ENCODE measurements around the gene IP6K3. TPM values are rescaled to one million over a fixed set of nuclear protein-coding genes. Genes with fewer than 3 reads are reported as not detected.

IP6K3 gene
- polyA plus RNA-seq, 1 donor (not counting 4 experiments of a cell fraction or from before 2014, with no cell fraction given) = not detected

DNA sequence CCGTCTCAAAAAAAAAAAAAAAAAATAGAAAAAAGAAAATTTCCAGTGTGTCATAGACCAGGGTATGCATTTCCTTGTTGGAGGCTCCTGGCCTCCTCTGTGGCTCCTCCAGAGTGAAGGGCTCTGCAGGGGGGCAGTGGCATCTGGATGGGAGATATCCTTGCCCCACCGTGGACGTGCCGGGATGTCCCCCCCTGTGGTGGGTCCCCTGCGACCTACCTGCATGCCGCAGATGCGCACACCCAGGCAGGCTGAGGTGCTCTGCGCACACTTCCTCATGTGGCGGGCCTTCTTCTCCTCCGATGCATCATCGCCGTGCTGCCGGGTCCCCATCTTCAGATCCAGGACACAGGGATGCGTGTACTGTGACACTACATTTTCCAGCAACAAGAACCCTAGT lies 21.5 kb downstream of the IP6K3 start:
- no peak overlapping the region for H3K9ac ChIP-seq (ENCODE audit: control insufficient read depth, extremely low read depth, insufficient read depth, low read length)
- no peak for FAIRE-seq
- dilution Hi-C loops (cut with MboI; ENCODE audit: extremely low pct_ligation_motif_present, low sequenced_read_pairs) = no loop called here
- H3K27ac ChIP-seq (ENCODE audit: control insufficient read depth, insufficient read depth, low read length) = no peak overlapping the region
- no peak overlapping the region for H3K4me3 ChIP-seq (ENCODE audit: control insufficient read depth in 2 of 3, extremely low read depth in 1 of 3, insufficient read depth in 2 of 3, low read depth in 1 of 3, low read length in 3 of 3)
- H3K4me1 ChIP-seq (ENCODE audit: control insufficient read depth, extremely low read depth, insufficient read depth, low read length) = no peaks in the 10 kb centered on the region
- no peaks in the 10 kb centered on the region for H3K9me1 ChIP-seq (ENCODE audit: control insufficient read depth, extremely low read depth, insufficient read depth, low read length)
- DNase-seq (ENCODE audit: low read depth, low spot score) = no peak
- no peaks in the 10 kb centered on the region for H4K20me1 ChIP-seq (ENCODE audit: control insufficient read depth, extremely low read depth, insufficient read depth, low read length)
- H3K27me3 ChIP-seq (ENCODE audit: control insufficient read depth, extremely low read depth, insufficient read depth, low read length) = peaks cover 30% of the 10 kb centered on the region
- TF ChIP-seq EZH2 (IDR thresholded peaks at IDR 0.05; ENCODE audit: low read length) = no peak
- TF ChIP-seq, protein P1, sequence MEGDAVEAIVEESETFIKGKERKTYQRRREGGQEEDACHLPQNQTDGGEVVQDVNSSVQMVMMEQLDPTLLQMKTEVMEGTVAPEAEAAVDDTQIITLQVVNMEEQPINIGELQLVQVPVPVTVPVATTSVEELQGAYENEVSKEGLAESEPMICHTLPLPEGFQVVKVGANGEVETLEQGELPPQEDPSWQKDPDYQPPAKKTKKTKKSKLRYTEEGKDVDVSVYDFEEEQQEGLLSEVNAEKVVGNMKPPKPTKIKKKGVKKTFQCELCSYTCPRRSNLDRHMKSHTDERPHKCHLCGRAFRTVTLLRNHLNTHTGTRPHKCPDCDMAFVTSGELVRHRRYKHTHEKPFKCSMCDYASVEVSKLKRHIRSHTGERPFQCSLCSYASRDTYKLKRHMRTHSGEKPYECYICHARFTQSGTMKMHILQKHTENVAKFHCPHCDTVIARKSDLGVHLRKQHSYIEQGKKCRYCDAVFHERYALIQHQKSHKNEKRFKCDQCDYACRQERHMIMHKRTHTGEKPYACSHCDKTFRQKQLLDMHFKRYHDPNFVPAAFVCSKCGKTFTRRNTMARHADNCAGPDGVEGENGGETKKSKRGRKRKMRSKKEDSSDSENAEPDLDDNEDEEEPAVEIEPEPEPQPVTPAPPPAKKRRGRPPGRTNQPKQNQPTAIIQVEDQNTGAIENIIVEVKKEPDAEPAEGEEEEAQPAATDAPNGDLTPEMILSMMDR (optimal IDR thresholded peaks at IDR 0.05 in 1 of 3, IDR thresholded peaks at IDR 0.05 in 1 of 3, conservative IDR thresholded peaks at IDR 0.05 in 1 of 3; ENCODE audit: extremely low read depth in 1 of 3, insufficient read depth in 2 of 3, low read length in 3 of 3) = no peak
- H3K4me2 ChIP-seq (ENCODE audit: control insufficient read depth, extremely low read depth, insufficient read depth, low read depth, low read length) = no peak overlapping the region
- no peaks in the 10 kb centered on the region for H3K9me3 ChIP-seq (ENCODE audit: control insufficient read depth, low read depth, low read length)
- H3K79me2 ChIP-seq (ENCODE audit: control insufficient read depth, insufficient read depth, low read length) = no peaks in the 10 kb centered on the region
- no peak overlapping the region for H2AFZ ChIP-seq (ENCODE audit: control insufficient read depth, low read length)
- H3K36me3 ChIP-seq (ENCODE audit: control insufficient read depth in 2 of 2, extremely low read depth in 1 of 2, insufficient read depth in 2 of 2, low read length in 2 of 2) = no peaks in the 10 kb centered on the region

DNA sequence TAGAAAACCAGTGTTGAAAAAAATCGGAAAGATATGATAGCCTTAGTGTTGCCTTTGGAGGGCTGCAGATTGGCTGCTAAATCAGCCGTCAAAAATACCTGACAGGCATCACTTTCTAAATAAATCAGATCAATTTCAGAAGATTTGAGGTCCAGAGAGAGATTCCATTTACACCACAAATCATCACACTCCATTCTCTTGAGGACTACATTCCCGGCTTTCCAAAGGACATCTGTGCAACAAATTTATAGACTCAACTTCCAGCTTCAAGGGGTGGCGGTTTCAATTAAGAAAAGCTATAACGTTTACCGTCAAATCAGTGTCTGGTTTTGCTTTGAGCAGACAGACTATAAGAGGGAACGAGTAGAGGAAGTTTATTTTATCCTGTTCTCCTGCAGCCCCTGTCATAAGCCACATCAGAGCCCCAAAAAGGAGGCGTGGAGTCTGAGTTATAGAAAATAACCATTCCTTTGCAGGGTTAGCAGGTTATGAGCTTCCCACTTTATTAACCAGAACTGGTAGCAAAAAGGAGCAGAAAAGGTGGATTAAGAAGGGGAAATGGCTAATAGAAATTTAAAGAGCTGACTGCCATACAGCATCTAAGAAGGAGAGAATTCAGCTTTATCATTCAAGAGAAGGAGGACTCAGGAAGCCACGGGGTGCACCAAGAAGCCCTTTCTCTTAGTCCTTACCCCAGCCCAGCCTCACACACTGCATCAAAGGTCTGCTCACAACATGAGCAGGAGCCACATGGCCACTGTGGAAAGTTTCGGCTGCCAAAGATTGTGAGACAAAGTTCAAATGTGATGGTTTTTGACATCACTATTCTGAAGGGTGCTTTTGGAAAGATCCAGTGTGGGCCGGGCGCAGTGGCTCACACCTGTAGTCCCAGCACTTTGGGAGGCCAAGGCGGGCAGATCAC lies 22.3 kb downstream of the IP6K3 start:
- no peak overlapping the region for H3K4me2 ChIP-seq (ENCODE audit: control insufficient read depth, extremely low read depth, insufficient read depth, low read depth, low read length)
- H3K4me3 ChIP-seq (ENCODE audit: control insufficient read depth in 2 of 3, extremely low read depth in 1 of 3, insufficient read depth in 2 of 3, low read depth in 1 of 3, low read length in 3 of 3) = no peak overlapping the region
- DNase-seq (ENCODE audit: low read depth, low spot score) (no peak), FAIRE-seq (no peak)
- no peak overlapping the region for H3K9ac ChIP-seq (ENCODE audit: control insufficient read depth, extremely low read depth, insufficient read depth, low read length)
- TF ChIP-seq, protein P1 (optimal IDR thresholded peaks at IDR 0.05 in 1 of 3, IDR thresholded peaks at IDR 0.05 in 1 of 3, conservative IDR thresholded peaks at IDR 0.05 in 1 of 3; ENCODE audit: extremely low read depth in 1 of 3, insufficient read depth in 2 of 3, low read length in 3 of 3) = no peak
- TF ChIP-seq EZH2 (IDR thresholded peaks at IDR 0.05; ENCODE audit: low read length) = no peak
- no peaks in the 10 kb centered on the region for H3K9me1 ChIP-seq (ENCODE audit: control insufficient read depth, extremely low read depth, insufficient read depth, low read length)
- H3K79me2 ChIP-seq (ENCODE audit: control insufficient read depth, insufficient read depth, low read length) = no peaks in the 10 kb centered on the region
- H3K9me3 ChIP-seq (ENCODE audit: control insufficient read depth, low read depth, low read length) = no peaks in the 10 kb centered on the region
- no peak overlapping the region for H3K27ac ChIP-seq (ENCODE audit: control insufficient read depth, insufficient read depth, low read length)
- no peak overlapping the region for H2AFZ ChIP-seq (ENCODE audit: control insufficient read depth, low read length)
- H3K4me1 ChIP-seq (ENCODE audit: control insufficient read depth, extremely low read depth, insufficient read depth, low read length) = peaks cover 2% of the 10 kb centered on the region
- H3K27me3 ChIP-seq (ENCODE audit: control insufficient read depth, extremely low read depth, insufficient read depth, low read length) = peaks cover 30% of the 10 kb centered on the region
- no peaks in the 10 kb centered on the region for H3K36me3 ChIP-seq (ENCODE audit: control insufficient read depth in 2 of 2, extremely low read depth in 1 of 2, insufficient read depth in 2 of 2, low read length in 2 of 2)
- dilution Hi-C loops (cut with MboI; ENCODE audit: extremely low pct_ligation_motif_present, low sequenced_read_pairs) = no loop called here
- no peaks in the 10 kb centered on the region for H4K20me1 ChIP-seq (ENCODE audit: control insufficient read depth, extremely low read depth, insufficient read depth, low read length)

Measured in keratinocyte (primary cell).